K562 treated with DMSO at 1 percent for 48 hours (cell line): Measurements from ENCODE around the gene SHANK2. TPM values are rescaled to one million over a fixed set of nuclear protein-coding genes. Genes with fewer than 3 reads are reported as not detected.

Experiments used
- total RNA-seq: library from RNA; unstranded; fragments of 300-600 nt; gene quantifications from 2 replicates; pipeline ENCODE4 v1.2.3, GENCODE V29; 2022; ENCODE audit warnings: low replicate concordance; ENCODE audit errors: extremely low read depth

SHANK2 gene
- not detected in 2 replicates for total RNA-seq

DNA sequence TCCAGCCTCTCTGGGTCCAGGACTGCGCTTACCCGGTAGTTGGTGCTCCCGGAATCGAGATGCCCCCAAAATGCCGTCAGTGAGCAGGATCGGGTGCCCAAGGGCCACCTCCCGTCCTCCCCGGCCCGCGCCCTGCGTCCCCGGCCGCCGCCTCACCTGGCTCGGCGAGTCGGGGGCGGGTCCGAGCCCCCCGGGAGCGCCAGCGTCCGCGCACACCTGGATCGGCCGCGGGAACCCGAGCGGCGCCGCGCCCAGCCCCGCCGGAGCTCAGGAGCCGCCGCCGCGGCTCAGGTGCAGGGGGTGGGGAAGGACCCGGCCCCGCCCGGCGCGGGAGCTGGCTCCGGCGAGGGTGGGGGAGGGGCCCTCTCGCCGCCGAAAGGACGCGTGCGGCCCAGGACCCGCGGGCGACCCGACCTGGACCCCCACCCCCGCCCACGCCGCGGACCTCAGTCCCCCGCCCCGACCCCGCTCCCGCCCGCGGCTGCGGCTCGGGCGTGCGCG, at the start of gene SHANK2:
SHANK2 (minus strand) TSS at position 309 of the 501 bp plus-strand sequence. CDS start 105,251 bp downstream, outside the sequence.

Other genes with a start within 250 kb of the SHANK2 start
- not detected in 2 replicates for gene DHCR7, start 195.8 kb upstream of the SHANK2 start, total RNA-seq
- not detected in 2 replicates for gene NADSYN1, start 200.6 kb upstream of the SHANK2 start, total RNA-seq